ENCODE results near the gene NOL7. TPM values are rescaled to one million over a fixed set of nuclear protein-coding genes. Genes with fewer than 3 reads are reported as not detected.

The NOL7 gene
- total and polyA plus RNA-seq, 2 of the 13 experiments (the other 11 are each of a cell fraction or from before 2014, with no cell fraction given): 37.8 to 186 TPM

DNA sequence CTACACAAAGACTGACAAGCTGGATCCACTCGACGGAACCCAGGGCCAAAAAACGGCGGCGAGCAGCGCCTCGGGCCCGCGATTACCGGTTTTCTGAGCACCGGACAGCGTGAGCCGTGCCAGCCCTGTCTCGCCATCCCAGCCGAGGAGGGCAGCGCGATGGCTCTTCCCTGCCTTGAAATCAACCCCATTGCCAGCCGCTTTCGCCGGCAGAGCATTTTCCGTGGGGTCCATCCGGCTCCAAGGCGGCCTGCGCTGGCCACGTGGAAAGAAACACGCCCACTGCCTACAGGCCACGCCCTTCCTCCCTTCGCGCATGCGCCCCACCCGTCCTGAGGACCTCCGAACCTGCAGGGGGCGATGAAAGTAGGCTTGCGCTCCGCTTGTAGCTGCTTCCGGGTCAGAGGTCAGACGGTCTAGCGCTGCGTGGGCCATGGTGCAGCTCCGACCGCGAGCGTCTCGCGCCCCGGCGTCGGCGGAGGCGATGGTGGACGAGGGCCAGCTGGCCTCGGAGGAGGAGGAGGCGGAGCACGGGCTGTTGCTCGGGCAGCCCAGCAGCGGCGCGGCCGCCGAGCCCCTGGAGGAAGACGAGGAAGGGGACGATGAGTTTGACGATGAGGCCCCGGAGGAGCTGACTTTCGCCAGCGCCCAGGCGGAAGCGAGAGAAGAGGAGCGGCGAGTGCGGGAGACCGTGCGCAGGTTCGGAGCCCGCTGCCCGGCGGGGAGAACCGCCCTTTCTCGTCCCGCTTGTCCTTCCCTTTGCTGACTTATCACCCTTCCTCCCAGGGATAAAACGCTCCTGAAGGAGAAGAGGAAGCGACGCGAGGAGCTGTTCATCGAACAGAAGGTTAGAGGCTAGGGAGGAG lies at the start of gene NOL7 (continued):
- TF ChIP-seq, protein P1, sequence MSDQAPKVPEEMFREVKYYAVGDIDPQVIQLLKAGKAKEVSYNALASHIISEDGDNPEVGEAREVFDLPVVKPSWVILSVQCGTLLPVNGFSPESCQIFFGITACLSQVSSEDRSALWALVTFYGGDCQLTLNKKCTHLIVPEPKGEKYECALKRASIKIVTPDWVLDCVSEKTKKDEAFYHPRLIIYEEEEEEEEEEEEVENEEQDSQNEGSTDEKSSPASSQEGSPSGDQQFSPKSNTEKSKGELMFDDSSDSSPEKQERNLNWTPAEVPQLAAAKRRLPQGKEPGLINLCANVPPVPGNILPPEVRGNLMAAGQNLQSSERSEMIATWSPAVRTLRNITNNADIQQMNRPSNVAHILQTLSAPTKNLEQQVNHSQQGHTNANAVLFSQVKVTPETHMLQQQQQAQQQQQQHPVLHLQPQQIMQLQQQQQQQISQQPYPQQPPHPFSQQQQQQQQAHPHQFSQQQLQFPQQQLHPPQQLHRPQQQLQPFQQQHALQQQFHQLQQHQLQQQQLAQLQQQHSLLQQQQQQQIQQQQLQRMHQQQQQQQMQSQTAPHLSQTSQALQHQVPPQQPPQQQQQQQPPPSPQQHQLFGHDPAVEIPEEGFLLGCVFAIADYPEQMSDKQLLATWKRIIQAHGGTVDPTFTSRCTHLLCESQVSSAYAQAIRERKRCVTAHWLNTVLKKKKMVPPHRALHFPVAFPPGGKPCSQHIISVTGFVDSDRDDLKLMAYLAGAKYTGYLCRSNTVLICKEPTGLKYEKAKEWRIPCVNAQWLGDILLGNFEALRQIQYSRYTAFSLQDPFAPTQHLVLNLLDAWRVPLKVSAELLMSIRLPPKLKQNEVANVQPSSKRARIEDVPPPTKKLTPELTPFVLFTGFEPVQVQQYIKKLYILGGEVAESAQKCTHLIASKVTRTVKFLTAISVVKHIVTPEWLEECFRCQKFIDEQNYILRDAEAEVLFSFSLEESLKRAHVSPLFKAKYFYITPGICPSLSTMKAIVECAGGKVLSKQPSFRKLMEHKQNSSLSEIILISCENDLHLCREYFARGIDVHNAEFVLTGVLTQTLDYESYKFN (CRISPR knock-in tag; conservative IDR thresholded peaks at IDR 0.05): peak; percentile 76
- TF ChIP-seq ZNF724P (CRISPR knock-in tag; IDR thresholded peaks at IDR 0.05; ENCODE audit: borderline replicate concordance) (peak; percentile 87; the same call in 1 of the 2 replicates), MXD4 (CRISPR knock-in tag; IDR thresholded peaks at IDR 0.05) (peak; percentile 100), ZNF564 (CRISPR knock-in tag; IDR thresholded peaks at IDR 0.05) (peak; percentile 81), GLMP (CRISPR knock-in tag; IDR thresholded peaks at IDR 0.05; ENCODE audit: borderline replicate concordance) (peak; percentile 29; the same call in 1 of the 2 replicates), NR2F2 (IDR thresholded peaks at IDR 0.05; ENCODE audit: borderline replicate concordance, low read depth) (peak; percentile 84; the same call in 1 of the 2 replicates), SMAD9 (CRISPR knock-in tag; IDR thresholded peaks at IDR 0.05) (no peak; the same call in 1 of the 2 replicates), MTA1 (CRISPR knock-in tag; IDR thresholded peaks at IDR 0.05; ENCODE audit: borderline replicate concordance) (peak; percentile 76; the same call in 1 of the 2 replicates), RBM22 (optimal IDR thresholded peaks at IDR 0.05; ENCODE audit: low read length) (peak; percentile 30), RARA (CRISPR knock-in tag; IDR thresholded peaks at IDR 0.05) (peak; percentile 78; the same call in 1 of the 2 replicates), SALL1 (CRISPR knock-in tag; IDR thresholded peaks at IDR 0.05) (peak; percentile 98), ZMAT5 (CRISPR knock-in tag; IDR thresholded peaks at IDR 0.05; ENCODE audit: borderline replicate concordance, low read depth) (no peak), ZKSCAN5 (CRISPR knock-in tag; IDR thresholded peaks at IDR 0.05) (peak; percentile 71; the same call in 1 of the 2 replicates), PHF5A (CRISPR knock-in tag; IDR thresholded peaks at IDR 0.05; ENCODE audit: low read depth, unreplicated experiment) (peak; percentile 93)
- TF ChIP-seq, protein P2, sequence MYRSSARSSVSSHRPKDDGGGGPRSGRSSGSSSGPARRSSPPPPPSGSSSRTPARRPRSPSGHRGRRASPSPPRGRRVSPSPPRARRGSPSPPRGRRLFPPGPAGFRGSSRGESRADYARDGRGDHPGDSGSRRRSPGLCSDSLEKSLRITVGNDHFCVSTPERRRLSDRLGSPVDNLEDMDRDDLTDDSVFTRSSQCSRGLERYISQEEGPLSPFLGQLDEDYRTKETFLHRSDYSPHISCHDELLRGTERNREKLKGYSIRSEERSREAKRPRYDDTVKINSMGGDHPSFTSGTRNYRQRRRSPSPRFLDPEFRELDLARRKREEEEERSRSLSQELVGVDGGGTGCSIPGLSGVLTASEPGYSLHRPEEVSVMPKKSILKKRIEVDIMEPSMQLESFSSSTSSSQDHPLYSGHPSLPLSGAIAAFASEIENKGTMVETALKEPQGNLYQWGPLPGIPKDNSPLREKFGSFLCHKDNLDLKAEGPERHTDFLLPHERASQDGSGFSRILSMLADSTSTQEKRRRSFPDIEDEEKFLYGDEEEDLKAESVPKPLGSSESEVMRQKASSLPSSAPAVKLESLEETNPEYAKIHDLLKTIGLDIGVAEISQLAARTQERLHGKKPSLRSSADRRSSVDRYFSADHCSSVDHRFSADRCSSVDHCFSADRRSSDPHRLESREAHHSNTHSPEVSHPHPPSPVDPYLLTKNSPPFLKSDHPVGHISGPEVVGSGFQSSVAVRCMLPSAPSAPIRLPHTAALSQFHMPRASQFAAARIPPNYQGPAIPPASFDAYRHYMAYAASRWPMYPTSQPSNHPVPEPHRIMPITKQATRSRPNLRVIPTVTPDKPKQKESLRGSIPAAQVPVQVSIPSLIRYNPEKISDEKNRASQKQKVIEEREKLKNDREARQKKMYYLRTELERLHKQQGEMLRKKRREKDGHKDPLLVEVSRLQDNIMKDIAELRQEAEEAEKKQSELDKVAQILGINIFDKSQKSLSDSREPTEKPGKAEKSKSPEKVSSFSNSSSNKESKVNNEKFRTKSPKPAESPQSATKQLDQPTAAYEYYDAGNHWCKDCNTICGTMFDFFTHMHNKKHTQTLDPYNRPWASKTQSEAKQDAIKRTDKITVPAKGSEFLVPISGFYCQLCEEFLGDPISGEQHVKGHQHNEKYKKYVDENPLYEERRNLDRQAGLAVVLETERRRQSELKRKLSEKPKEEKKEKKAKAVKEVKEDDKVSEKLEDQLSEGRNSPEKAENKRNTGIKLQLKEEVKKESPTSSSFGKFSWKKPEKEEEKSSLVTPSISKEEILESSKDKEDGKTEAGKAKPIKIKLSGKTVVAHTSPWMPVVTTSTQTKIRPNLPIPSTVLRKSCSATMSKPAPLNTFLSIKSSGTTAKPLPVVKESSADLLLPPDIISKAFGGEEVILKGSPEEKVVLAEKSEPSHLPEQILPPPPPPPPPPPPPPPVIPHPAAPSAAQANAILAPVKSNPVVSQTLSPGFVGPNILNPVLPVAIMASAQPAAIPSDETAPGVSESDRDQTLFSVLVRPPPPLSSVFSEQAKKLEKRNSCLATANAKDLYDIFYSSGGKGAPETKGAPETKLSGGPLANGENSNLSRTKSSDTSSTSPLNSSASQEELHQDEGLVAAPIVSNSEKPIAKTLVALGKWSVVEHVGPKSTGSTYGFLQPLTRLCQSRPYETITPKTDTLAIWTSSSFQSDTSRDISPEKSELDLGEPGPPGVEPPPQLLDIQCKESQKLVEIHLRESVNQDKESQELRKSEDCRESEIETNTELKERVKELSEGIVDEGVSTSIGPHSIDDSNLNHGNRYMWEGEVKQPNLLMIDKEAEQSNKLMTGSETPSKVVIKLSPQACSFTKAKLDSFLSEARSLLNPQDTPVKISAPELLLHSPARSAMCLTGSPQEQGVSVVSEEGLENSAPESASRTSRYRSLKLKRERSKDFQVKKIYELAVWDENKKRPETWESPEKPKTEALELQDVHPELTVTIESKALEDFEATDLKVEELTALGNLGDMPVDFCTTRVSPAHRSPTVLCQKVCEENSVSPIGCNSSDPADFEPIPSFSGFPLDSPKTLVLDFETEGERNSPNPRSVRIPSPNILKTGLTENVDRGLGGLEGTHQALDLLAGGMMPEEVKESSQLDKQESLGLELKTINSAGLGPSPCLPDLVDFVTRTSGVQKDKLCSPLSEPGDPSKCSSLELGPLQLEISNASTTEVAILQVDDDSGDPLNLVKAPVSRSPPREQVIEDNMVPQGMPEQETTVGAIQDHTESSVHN (CRISPR knock-in tag; IDR thresholded peaks at IDR 0.05): peak; percentile 89; the same call in 1 of the 2 replicates
